SK-N-SH treated with all-trans-retinoic acid at 6 μM for 48 hours (cell line): ENCODE data around the gene OGDHL.

Experiments
- ATAC-seq: fragments of 200-7000 bp; cut with Tn5 transposase; 3 replicates; pipeline ENCODE4 v1.9.1; 2020; ENCODE audit warnings: mild to moderate bottlenecking, moderate library complexity
- CREB5 ChIP-seq: fragments of 250-450 bp; sonication (Bioruptor Pico); IDR thresholded peaks from 2 replicates; pipeline ENCODE4 v1.5.1; 2020; ENCODE audit warnings: low read depth, mild to moderate bottlenecking, moderate library complexity
- CSDC2 ChIP-seq: fragments of 250-450 bp; sonication (Bioruptor Pico); IDR thresholded peaks from 2 replicates; pipeline ENCODE4 v1.5.0; 2020; ENCODE audit warnings: mild to moderate bottlenecking, moderate library complexity
- ESRRG ChIP-seq: fragments of 250-450 bp; sonication (Bioruptor Pico); IDR thresholded peaks from 2 replicates; pipeline ENCODE4 v1.6.1; 2021; ENCODE audit warnings: mild to moderate bottlenecking
- GLIS3 ChIP-seq: fragments of 250-450 bp; sonication (Bioruptor Pico); IDR thresholded peaks from 2 replicates; pipeline ENCODE4 v1.5.0; 2020; ENCODE audit warnings: mild to moderate bottlenecking, moderate library complexity
- ISL1 ChIP-seq: fragments of 250-450 bp; sonication (Bioruptor Pico); IDR thresholded peaks from 2 replicates; pipeline ENCODE4 v2.1.2; 2022; ENCODE audit warnings: mild to moderate bottlenecking, moderate library complexity
- OSR1 ChIP-seq: fragments of 250-450 bp; sonication (Bioruptor Pico); IDR thresholded peaks from 2 replicates; pipeline ENCODE4 v1.8.0; 2022; ENCODE audit warnings: moderate library complexity, mild to moderate bottlenecking, inconsistent platforms
- PPARA ChIP-seq: fragments of 250-450 bp; sonication (Bioruptor Pico); IDR thresholded peaks from 2 replicates; pipeline ENCODE4 v1.5.0; 2020; ENCODE audit warnings: mild to moderate bottlenecking, borderline replicate concordance
- RARB ChIP-seq: fragments of 250-450 bp; sonication (Bioruptor Pico); IDR thresholded peaks from 2 replicates; pipeline ENCODE4 v1.8.0; 2021; ENCODE audit warnings: mild to moderate bottlenecking, moderate library complexity
- SNAI2 ChIP-seq: fragments of 250-450 bp; sonication (Bioruptor Pico); IDR thresholded peaks from 2 replicates; pipeline ENCODE4 v1.5.0; 2020; ENCODE audit warnings: mild to moderate bottlenecking, moderate library complexity
- TCF4 ChIP-seq: fragments of 250-450 bp; sonication (Bioruptor Pico); IDR thresholded peaks from 2 replicates; pipeline ENCODE4 v1.8.0; 2021; ENCODE audit warnings: mild to moderate bottlenecking, moderate library complexity, borderline replicate concordance
- TOX ChIP-seq: fragments of 250-450 bp; sonication (Bioruptor Pico); IDR thresholded peaks from 2 replicates; pipeline ENCODE4 v1.8.0; 2021; ENCODE audit warnings: mild to moderate bottlenecking, moderate library complexity, borderline replicate concordance
- TSHZ2 ChIP-seq: fragments of 250-450 bp; sonication (Bioruptor Pico); IDR thresholded peaks from 2 replicates; pipeline ENCODE4 v1.5.0; 2020; ENCODE audit warnings: mild to moderate bottlenecking, moderate library complexity
- ZC3H10 ChIP-seq: fragments of 250-450 bp; sonication (Bioruptor Pico); IDR thresholded peaks from 2 replicates; pipeline ENCODE4 v1.5.1; 2021; ENCODE audit warnings: mild to moderate bottlenecking, moderate library complexity
- ZFP3 ChIP-seq: fragments of 250-450 bp; sonication (Bioruptor Pico); IDR thresholded peaks from 2 replicates; pipeline ENCODE4 v1.5.0; 2020; ENCODE audit warnings: mild to moderate bottlenecking, moderate library complexity
- ZFP30 ChIP-seq: fragments of 450-650 bp; formaldehyde crosslinking; IDR thresholded peaks from 2 replicates; pipeline ENCODE4 v1.5.0; 2022; ENCODE audit warnings: mild to moderate bottlenecking, moderate library complexity
- ZNF565 ChIP-seq: fragments of 450-650 bp; formaldehyde crosslinking; conservative IDR thresholded peaks from 2 replicates; pipeline ENCODE4 v1.5.0; 2020; ENCODE audit warnings: low read depth, mild to moderate bottlenecking, moderate library complexity
- ZNF70 ChIP-seq: fragments of 450-650 bp; formaldehyde crosslinking; IDR thresholded peaks from 2 replicates; pipeline ENCODE4 v1.5.0; 2020; ENCODE audit warnings: mild to moderate bottlenecking, moderate library complexity
- ZNF8 ChIP-seq: fragments of 450-650 bp; formaldehyde crosslinking; IDR thresholded peaks from 2 replicates; pipeline ENCODE4 v1.5.0; 2020; ENCODE audit warnings: mild to moderate bottlenecking, moderate library complexity
- TF ChIP-seq, protein P1 (sequence below): fragments of 250-450 bp; sonication (Bioruptor Pico); IDR thresholded peaks from 2 replicates; pipeline ENCODE4 v1.5.1; 2021; ENCODE audit warnings: mild to moderate bottlenecking, moderate library complexity
- TF ChIP-seq, protein P2 (sequence below): fragments of 250-450 bp; sonication (Bioruptor Pico); IDR thresholded peaks from 2 replicates; pipeline ENCODE4 v1.8.0; 2020; ENCODE audit warnings: mild to moderate bottlenecking, moderate library complexity, borderline replicate concordance
- TF ChIP-seq, protein P3 (sequence below): fragments of 250-450 bp; sonication (Bioruptor Pico); IDR thresholded peaks from 2 replicates; pipeline ENCODE4 v1.8.0; 2021; ENCODE audit warnings: low read depth, mild to moderate bottlenecking, moderate library complexity, borderline replicate concordance

Gene OGDHL

DNA sequence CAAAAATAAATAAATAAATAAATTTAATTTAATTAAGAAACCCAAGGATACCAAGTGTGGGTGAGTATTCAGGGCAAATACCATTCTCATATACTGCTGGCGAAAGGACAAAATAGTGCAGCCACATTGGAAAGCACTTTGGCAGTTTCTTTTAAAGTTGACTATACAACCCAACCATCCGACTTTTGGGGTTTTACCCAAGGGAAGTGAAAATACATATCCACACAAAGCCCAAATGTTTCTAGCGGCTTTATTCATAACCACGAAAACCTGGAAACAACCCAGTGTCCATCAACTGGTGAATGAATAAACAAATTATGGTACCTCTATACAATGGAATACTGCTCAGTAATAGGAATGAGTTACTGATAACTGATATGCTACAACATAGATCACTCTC, 36.2 kb upstream of the OGDHL start:
- TF ChIP-seq ZFP3 (no peak), CREB5 (CRISPR knock-in tag) (no peak), TOX (CRISPR knock-in tag) (no peak), ISL1 (no peak), OSR1 (CRISPR knock-in tag) (no peak), ZFP30 (CRISPR knock-in tag) (no peak), RARB (no peak), PPARA (no peak), GLIS3 (no peak), ZNF565 (CRISPR knock-in tag) (no peak)
- TF ChIP-seq, all 23 proteins: peak for 0
- no peak for ATAC-seq

- no peak for ATAC-seq
- no peak for TF ChIP-seq ZC3H10 (CRISPR knock-in tag)
- TF ChIP-seq, protein P1, sequence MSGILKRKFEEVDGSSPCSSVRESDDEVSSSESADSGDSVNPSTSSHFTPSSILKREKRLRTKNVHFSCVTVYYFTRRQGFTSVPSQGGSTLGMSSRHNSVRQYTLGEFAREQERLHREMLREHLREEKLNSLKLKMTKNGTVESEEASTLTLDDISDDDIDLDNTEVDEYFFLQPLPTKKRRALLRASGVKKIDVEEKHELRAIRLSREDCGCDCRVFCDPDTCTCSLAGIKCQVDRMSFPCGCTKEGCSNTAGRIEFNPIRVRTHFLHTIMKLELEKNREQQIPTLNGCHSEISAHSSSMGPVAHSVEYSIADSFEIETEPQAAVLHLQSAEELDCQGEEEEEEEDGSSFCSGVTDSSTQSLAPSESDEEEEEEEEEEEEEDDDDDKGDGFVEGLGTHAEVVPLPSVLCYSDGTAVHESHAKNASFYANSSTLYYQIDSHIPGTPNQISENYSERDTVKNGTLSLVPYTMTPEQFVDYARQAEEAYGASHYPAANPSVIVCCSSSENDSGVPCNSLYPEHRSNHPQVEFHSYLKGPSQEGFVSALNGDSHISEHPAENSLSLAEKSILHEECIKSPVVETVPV (CRISPR knock-in tag) = no peak
- no peak for TF ChIP-seq OSR1 (CRISPR knock-in tag)
- no peak for TF ChIP-seq ZNF8 (CRISPR knock-in tag)
- TF ChIP-seq, protein P2, sequence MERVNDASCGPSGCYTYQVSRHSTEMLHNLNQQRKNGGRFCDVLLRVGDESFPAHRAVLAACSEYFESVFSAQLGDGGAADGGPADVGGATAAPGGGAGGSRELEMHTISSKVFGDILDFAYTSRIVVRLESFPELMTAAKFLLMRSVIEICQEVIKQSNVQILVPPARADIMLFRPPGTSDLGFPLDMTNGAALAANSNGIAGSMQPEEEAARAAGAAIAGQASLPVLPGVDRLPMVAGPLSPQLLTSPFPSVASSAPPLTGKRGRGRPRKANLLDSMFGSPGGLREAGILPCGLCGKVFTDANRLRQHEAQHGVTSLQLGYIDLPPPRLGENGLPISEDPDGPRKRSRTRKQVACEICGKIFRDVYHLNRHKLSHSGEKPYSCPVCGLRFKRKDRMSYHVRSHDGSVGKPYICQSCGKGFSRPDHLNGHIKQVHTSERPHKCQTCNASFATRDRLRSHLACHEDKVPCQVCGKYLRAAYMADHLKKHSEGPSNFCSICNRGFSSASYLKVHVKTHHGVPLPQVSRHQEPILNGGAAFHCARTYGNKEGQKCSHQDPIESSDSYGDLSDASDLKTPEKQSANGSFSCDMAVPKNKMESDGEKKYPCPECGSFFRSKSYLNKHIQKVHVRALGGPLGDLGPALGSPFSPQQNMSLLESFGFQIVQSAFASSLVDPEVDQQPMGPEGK (CRISPR knock-in tag) = no peak
- TF ChIP-seq ISL1 = no peak
- no peak for TF ChIP-seq CSDC2 (CRISPR knock-in tag)
- TF ChIP-seq TCF4 (CRISPR knock-in tag) = no peak
- TF ChIP-seq CREB5 (CRISPR knock-in tag) = no peak
- TF ChIP-seq ZNF70 = no peak
- no peak for TF ChIP-seq TOX (CRISPR knock-in tag)
- no peak for TF ChIP-seq PPARA
- no peak for TF ChIP-seq GLIS3
- TF ChIP-seq TSHZ2 (CRISPR knock-in tag) = no peak
- no peak for TF ChIP-seq ZNF565 (CRISPR knock-in tag)
- TF ChIP-seq, protein P3, sequence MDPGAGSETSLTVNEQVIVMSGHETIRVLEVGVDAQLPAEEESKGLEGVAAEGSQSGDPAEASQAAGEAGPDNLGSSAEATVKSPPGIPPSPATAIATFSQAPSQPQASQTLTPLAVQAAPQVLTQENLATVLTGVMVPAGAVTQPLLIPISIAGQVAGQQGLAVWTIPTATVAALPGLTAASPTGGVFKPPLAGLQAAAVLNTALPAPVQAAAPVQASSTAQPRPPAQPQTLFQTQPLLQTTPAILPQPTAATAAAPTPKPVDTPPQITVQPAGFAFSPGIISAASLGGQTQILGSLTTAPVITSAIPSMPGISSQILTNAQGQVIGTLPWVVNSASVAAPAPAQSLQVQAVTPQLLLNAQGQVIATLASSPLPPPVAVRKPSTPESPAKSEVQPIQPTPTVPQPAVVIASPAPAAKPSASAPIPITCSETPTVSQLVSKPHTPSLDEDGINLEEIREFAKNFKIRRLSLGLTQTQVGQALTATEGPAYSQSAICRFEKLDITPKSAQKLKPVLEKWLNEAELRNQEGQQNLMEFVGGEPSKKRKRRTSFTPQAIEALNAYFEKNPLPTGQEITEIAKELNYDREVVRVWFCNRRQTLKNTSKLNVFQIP (CRISPR knock-in tag) = no peak
Observed at GRCh38 chr10:49791100-49791499, 29.0 kb upstream of the OGDHL start.

GRCh38 chr10:49784681-49785080, 22.6 kb upstream of the OGDHL start:
- ATAC-seq = no peak
- no peak for TF ChIP-seq GLIS3
- no peak for TF ChIP-seq SNAI2 (CRISPR knock-in tag)
- no peak for TF ChIP-seq ZNF8 (CRISPR knock-in tag)
- no peak for TF ChIP-seq TCF4 (CRISPR knock-in tag)
- TF ChIP-seq, protein P3 (CRISPR knock-in tag) = no peak
- TF ChIP-seq ZNF70 = no peak
- no peak for TF ChIP-seq ZFP30 (CRISPR knock-in tag)
- TF ChIP-seq ESRRG (CRISPR knock-in tag) = no peak
- no peak for TF ChIP-seq CSDC2 (CRISPR knock-in tag)
- no peak for TF ChIP-seq ISL1
- no peak for TF ChIP-seq ZNF565 (CRISPR knock-in tag)
